ENCODE results near the gene BCL7C.
A peak's percentile ranks its signal among the peaks of the same experiment; 100 is the strongest.
"Not testable (repeated sequence)": the region's sequence is repeated elsewhere in the genome, so short reads cannot be mapped to it uniquely, and the experiment has no call there.

The BCL7C gene
- total RNA-seq, result 15.6 to 39.7 (median 25.8) reads per million in 3 experiments

DNA sequence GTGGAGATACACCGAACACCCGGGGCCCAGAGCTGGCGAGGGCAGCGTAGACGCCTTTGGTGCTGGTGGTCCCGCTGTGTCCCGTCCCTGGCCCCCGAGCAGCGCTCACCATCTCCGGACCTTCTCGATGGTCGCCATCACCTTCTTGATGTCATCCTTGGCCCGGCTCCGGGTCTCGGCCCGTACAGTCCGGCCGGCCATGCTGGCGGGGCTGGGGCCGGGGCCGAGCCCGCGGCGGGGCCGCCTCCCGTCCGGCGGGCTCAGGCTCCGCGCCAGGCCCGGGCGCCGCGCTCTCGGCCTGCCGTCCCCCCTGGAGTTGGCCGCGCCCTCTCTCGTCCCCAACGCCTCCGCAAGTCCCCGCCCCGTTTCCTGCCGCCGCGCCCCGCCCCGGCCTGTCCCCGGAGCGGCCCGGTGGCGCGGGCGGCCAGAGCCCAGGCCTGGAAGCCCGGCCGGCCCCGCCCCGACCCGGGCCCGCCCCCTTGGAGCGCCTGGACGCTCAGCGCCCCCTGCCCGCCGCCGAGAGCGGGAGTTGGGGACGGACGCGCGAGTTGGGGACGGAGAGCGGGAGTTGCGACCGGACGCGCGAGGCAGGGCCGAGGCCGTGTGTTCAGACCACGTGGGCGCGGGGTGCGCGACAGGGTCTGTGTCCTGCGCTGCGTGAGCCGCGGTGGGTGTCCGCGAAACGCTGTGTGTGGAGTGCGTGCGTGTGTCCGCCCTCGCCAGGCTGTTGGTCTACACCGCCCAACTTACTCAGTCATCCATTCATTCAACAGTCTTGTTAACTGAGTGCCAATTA, at the start of gene BCL7C:
Gene BCL7C, minus strand, starts transcription at position 334 of the 796 bp plus-strand sequence. Its CDS starts 133 bp downstream, at position 201.
- DNase-seq, result peak; percentile 67

DNA sequence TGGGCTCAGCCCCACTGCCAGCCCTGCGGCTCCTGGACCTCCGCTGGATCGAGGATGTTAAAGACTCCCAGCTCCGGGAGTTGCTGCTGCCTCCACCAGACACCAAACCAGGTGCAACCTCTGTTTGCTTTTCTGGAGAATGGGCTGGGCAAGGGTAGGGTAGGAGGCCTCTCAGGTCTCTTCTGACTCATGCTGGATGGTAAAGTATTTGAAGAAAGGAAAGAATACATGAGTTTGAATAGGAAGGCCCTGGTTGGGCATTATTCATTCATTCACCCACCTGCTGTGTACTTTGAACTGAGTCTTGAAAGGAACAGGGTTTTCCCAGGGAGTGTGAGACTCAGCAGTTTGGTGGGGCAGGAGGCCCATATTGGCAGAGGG, 48.5 kb upstream of the BCL7C start:
- no peak for DNase-seq

DNA sequence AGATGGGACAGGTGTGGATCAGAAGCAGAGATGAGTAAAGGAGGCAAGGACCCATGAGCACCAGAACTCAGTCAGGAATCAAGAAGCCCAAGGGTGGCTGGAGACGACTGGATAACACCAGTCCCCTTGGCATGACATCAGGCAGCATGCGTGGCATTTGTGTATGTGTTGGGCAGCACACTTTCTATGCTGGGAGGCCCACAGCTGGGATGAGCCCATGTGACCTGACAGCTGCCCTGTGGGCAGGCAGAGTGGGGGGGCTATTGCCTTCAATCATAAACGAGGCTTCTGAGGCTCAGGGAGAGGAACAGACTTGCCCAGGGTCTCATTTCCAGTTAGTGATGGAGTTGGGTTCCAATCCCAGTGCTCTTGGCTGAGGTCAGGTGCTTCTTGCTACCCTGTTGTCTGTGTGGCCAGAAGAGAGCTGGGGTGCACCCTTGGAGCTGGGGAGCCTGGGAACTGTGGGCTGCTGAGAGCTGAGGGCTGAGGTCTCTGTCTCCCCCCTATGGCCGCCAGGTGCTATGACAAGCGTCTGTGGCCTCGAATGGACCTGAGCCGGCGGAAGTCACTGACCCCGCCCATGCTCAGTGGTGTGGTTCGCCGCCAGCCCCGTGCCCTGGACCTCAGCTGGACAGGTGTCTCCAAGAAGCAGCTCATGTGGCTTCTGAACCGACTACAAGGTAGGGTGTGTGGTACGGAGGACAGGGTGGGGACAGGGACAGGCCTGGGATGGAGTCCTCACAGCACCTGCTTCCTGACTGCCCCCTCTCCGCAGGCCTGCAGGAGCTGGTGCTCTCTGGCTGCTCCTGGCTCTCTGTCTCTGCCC, 47.9 kb upstream of the BCL7C start:
- DNase-seq, result peak; percentile 46

DNA sequence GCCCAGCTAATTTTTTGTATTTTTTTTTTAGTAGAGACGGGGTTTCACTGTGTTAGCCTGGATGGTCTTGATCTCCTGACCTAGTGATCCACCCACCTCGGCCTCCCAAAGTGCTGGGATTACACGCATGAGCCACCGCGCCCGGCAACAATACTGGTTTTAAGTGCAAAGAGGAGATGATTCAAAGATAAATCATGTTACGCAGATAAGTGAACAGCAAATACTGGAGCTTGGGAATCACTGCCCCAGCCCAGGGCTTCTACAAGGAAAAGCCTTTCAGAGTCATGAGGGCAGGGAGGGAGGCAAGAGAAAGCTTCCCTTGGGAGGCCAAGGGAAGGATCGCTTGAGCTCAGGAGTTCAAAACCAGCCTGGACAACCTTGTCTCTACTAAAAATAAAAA, 45.7 kb upstream of the BCL7C start:
- not testable (repeated sequence) for DNase-seq

DNA sequence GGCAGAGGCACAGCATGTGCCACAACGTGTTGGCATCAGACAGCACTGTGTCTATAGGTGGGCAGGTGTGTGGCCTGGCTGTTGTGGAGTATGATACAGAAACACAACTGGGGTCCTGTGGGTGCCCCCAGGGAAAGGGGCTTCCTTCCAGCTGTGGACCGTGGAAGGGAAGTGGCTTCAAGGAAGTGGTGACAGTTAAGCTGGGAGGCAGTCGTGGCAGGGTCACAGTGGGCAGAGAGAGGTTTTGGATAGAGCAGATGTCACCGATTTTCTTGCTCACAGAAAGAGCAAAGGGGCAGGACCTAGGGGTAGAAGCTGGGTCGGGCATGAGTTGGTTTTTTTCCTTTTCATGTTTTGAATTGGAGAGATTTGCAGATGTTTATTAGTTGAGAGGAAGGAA, 43.8 kb upstream of the BCL7C start:
- DNase-seq, result no peak

DNA sequence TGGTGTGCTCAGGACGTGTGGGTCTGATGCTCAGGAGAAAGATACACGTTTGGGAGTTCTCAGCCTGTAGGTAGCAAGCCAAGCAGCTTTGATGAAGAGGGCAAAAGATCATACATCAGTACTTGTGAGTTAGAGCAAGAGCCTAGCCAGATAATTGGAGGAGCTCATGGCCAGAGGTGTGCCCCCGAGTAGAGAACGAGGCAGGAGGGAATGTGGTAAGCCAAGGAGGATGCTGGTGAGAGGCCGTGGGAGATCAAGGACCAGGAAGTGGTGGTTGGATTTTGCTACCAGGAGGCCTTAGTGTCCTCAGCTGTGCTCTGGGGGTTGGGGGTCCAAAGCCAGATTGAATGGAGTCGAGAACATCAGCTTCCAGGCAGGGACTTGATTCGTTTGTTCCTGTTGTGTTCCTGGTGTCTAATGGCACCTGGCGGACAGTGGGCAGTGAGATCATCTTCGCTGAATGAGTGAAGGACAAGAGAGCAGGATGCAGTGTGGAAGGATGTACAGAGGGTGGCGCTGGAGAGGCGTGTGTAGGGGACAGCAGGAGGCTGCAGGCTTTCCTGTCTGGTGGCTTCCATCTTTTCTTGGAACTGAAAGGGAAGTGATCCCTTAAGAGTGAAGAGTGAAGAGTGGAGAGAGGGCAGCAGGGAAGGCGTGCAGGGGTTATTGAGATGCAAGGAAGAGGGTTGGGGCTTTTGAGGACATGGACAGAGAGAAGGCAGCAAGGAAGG, 41.1 kb upstream of the BCL7C start:
- DNase-seq, result no peak

DNA sequence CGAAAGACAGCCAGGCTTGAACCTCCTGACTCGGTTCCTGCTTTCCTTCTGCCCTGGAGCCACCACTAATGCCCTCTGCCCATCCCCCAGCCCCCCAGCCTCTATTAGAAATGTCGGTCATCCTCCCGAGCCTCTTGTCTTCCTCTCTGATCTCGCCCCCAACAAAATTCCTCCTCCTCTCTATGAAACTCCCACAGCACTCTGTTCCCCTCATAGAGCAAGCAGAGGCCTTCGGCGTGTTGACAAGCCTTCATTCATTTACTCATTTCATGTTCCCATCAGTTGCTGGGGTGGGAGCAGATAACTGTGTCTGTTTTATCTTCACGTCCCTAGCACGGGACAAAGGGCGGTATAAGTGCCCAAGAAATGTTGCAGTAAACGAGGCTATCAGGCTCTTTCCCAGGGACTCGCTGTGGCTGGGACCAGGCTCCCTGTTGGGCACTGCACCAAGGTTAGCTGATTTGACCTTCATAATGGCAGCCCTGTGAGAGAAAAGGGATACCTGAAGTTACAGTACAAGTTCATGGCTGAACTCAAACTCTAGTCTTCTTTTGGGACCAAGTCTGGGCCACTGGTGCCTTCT, 37.3 kb upstream of the BCL7C start:
- DNase-seq, result no peak

DNA sequence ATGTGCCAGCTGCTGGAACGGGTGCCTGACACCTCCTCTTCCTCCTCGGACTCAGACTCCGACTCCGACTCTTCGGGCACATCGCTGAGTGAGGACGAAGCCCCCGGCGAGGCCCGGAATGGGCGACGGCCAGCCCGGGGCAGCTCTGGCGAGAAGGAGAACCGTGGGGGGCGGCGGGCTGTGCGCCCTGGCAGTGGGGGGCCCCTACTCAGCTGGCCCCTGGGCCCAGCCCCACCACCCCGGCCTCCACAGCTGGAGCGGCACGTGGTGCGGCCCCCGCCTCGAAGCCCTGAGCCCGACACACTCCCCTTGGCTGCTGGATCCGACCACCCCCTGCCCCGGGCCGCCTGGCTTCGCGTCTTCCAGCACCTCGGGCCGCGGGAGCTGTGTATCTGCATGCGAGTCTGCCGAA, 36.3 kb upstream of the BCL7C start:
- DNase-seq, result no peak

DNA sequence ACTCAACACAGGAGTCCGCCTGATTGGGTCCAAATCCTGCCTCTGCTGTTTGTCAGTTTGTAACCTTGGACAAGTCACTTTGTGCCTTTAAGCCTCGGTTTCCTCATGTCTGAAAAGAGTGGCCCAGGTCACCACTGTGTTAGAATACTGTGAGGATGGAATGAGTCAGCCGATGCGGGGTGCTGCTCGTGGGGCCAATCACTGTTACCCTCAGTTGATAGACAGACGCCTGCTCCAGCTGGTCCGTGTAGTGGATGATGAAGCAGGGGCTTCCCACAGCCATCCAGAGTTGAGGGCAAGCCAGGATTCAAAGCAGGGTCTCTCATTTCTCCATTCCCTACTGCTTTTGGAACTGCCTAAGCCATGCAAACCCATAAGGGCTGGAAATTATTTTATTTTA, 35.3 kb upstream of the BCL7C start:
- DNase-seq, result no peak

DNA sequence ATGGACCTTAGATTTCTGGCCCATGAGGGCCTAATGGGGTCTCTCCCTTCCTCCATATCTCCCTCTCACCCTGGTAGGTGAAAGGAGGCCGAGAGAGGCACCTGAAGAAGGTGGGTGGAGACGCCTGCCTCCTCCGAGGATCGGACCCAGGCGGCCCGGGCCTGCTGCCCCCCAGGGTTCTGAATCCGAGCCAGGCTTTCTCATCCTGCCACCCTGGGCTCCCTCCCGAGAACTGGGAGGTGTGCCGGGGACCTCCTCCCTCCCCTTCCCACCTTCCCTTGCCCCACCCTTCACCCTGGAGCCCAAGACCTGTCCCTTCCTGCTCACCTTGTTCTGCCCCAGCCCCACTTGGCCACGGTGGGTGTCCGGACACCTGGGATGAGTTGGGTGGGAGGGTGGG, 34.5 kb upstream of the BCL7C start:
- no peak for DNase-seq

DNA sequence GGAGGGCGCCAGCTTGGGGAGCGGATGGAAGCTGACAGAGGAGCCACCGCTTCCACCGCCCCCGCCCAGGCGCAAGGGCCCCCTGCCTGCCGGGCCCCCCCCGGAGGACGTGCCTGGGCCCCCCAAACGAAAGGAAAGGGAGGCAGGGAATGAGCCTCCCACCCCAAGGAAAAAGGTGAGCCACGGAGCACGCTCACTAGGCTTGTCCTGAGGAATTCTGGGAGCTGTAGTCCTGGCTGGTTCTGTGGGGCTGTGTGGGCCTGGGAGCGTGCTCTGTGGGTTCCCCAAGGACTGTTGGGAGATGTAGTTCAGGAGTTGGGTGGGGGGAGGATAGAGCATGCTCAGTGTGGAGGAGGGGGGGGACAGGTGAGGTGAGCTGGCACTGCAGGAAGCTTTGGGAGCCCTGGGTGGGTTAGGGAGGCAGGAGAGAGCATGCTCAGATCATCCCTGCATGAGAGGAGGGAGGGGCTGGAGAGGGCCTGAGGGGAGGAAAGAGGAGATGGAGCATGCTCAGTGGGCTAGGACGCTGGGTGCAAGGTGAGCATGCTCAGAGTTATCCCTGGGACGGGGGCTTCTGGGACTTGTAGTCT, 34.0 kb upstream of the BCL7C start:
- peak; percentile 24 for DNase-seq

DNA sequence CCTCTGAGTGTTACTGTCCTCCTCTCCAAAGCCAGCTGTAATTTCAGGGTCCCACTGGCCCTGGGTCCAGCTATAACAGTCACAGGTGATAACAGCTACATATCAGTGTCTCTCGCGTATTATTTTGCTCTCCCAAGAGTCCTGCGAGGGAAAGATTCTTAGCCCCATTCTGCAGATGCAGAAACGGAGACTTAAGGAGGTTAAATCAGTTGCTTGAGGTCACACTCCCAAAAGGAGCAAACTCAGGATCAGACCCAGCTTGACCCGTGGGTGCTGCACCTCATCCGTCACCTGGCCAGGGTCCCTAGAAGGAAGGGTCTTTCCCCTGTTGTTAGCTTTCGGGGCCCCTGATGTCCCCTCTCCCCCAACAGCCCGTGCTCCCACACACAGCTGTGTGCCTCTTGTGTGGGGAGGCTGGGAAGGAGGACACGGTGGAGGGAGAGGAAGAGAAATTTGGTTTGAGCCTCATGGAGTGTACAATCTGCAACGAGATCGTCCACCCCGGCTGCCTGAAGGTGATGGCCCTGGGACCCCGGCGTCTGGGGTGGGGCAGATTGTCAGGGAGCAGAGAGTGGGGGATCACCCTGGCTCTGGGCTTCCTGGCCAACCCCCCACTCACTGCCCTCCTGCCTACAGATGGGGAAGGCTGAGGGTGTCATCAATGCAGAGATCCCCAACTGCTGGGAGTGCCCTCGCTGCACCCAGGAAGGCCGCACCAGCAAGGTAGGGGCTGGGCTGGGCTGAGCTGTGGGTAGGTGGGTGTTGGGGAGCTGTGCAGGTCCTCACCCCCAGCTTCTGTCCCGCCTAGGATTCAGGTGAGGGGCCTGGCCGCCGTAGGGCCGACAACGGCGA, 33.3 kb upstream of the BCL7C start:
- no peak for DNase-seq

DNA sequence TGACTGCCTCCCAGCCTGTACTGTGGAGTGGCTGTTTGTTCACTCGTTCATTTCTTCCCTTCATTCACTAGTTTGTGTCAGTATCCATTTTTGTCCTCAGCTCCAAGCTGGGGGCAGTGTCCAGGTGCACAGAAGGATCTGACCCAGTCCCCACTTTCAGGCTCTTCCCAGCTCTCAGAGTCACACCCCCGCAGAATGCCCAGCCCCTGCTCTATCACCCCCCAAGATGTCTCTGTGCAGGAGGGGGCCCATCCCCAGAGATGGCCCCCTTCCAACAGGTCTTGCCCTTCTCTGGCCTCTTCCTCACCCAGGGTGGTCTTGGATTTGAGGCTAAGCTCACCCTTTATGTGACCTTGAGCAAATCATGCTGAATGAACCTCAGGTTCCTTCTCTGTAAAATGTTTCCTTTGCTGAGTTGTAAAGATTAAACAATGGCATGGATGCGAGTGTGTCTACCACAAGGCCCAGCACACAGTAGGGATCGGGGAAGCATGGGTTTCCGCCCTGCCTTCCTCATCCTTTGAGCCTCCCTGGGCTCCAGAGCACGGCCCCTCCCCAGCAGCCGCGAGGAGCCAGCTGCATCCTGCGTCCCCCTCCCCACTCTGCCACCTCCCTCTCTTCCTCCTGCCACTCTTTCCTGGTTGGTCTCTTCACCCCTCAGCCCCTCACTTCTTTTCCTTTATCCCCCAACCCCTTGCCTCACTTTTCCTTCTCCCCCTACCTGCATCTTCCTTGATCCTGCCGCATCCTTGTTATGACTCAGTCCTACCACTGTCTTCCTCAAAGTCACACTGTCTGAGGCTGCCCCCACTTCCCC, 32.3 kb upstream of the BCL7C start:
- DNase-seq, result no peak

DNA sequence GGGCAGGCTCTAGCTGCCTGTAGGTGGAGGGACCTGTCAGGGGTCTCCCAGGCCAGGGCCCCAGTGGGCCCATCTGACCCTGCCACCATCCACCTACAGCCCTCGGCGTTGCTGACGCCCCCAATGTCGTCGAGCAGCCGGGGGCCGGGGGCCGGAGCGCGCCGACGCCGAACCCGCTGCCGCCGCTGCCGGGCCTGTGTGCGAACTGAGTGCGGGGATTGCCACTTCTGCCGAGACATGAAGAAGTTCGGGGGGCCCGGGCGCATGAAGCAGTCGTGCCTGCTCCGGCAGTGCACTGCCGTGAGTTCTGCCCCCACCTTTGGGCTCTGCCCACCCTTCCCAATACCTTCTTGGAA, 31.7 kb upstream of the BCL7C start:
- DNase-seq, result no peak

DNA sequence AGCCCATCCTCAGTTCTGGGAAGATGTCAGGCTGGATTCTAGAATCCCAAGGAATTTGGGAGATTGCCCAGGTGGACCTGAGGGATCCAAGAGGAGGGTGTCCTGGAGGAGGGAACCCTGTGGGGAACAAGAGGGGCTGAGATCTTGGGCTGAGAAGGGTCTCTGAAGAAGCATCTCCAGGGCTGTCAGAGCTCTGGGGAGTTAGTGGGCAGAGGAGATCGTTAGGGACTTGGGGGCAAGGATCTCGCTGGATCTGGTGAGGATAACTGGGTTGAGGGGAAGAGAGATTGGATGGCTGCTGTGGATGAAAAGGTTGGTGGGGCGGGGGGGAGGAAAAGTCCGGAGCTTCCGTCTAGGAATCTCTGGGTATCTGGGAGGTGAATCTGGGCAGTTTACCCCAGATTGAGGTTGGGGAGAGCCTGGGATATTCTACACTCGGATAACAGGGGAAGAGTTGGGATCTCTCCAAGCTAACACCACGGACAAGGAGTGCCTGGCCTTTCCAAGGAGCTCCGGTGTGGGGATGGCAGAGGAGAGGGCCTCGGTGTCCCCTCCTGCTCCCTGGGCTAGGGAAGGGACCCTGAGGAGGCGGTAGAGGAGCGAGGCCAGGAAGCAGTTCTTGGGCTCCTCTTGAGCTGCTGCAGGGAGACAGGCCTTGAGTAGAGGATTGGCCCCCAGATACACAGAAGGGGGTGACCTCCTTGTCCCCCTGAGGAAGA, 31.2 kb upstream of the BCL7C start:
- no peak for DNase-seq

DNA sequence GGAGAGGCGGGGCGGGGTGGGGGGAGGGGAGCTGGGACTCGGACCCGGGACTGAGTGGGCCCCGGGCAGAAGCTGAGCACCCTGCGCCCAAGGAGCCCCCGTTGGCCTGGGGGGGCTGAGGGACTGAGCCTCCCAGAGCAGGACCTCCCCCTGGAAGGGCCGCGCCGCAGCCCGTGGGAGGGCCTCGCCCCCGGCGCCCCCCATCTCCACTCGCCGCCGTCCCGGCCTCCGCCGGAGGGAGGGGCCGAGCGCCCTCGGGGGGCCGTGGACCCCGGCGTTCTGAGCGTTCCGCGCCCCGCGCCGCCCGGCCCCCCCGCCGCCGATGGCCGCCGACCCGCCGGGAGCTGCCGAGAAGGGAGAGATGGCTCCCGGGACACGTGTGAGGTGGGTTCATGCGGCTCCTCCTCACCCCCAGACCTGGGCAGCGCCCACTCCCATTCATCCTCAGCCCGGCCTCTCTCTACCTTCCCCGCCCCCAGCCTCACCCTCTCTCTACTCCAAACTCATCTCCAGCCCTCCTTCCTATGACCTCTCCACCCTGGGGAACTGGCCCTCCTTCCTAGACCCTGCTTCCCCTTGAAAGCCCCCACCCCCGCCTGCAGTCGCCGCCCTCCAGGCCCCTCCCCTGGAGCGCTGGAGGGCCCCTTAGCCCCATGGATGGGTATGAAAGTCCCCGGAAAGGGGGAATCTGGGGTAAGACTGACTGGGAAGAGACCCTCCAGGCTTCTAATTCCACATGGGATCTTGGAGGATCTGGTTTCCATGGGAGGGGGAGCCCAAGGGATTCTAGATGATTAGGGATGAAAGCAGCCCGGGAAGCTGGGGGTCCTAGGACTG, 30.4 kb upstream of the BCL7C start:
- DNase-seq, result no peak

DNA sequence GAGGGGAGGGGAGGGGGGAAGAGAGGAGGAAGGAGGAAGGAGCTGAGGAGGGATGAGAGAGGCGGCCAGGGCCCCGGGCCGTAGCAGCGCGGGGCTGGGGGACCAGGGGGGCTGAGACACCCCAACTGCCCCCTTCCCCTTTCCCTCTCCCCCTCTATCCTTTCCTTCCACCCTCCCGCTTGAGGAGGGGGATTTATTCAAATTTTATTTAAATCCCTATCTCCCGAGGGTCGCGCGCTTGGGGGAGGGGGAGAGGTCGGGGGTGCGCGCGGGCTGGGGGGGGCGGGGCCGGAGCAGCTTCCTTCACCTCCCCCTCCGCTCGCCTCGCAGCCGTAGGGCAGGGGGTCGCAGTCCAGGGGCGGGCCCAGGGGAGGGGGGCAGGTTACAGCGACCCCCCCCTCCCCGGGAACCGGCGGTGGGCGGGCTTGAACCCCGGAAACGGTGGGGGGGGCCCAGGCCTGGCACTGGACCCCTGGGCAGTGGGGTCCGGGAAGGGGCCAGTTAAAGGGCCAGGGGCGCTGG, 29.7 kb upstream of the BCL7C start, which contains the start of gene FBXL19:
Gene FBXL19, plus strand, starts transcription at position 19 of the 522 bp plus-strand sequence. CDS start 2,183 bp downstream, outside the sequence.
- no peak for DNase-seq

DNA sequence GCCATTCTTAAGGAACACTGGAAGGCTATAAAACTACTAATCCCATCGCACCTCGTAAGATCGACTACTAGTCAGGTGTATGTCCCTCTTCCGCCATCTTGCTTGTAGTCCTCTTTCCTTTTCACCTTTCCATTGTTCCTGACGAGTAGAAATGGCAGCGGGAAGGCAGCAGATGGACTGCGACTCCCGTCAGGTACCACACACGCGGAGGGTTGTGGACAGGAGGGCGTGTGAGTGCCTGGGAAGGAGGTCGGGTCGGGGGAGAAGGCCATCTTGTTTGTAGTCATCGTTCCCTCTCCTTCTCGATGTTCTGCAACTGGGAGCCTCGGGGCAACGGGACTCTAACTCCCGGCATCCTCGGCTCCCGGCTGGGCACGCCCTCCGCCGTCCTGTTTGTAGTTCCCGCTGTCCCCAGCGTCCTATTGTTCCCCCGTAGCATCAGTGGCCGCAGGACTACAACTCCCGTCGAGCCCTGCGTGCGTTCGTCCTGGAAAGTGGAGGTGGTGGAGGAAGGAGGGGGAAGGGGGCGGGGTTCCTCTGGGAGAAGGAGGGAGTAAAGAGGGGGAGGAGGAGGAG, 29.2 kb upstream of the BCL7C start:
- peak; percentile 96 for DNase-seq
